DLD1 (cell line): ENCODE data around the gene GPN2.
"Not testable (repeated sequence)": the region's sequence is repeated elsewhere in the genome, so short reads cannot be mapped to it uniquely, and the experiment has no call there.

Experiments
- in situ Hi-C: cut with HindIII; loops from 2 replicates; pipeline ENCODE4 v1.10.0; 2017; ENCODE audit warnings: low sequenced_read_pairs

GPN2 gene

GRCh38 chr1:26858891-26859640, 31.0 kb downstream of the GPN2 start:
- in situ Hi-C loops = no loop called here

DNA sequence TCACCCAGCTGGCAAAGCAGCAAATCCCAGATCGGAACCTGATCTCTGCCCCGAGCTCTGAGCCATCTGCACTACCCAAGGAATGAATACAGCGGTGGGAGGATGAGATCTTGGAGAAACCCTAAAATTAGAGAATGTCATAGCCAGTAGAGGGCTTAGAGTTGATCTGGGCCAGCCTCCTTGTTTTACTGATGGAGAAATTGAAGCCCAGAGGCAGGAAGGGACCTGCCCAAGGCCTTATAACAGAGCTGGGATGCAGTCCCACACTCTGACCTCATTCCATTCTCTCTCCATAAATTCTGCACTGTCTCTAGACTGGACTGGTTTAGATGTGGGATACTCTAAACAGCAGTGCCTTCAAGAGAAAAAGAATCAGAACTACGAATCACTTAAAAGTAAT, 31.9 kb downstream of the GPN2 start:
- in situ Hi-C loops = no loop called here

GRCh38 chr1:26857473-26858060, 32.5 kb downstream of the GPN2 start:
- in situ Hi-C loops = no loop called here

DNA sequence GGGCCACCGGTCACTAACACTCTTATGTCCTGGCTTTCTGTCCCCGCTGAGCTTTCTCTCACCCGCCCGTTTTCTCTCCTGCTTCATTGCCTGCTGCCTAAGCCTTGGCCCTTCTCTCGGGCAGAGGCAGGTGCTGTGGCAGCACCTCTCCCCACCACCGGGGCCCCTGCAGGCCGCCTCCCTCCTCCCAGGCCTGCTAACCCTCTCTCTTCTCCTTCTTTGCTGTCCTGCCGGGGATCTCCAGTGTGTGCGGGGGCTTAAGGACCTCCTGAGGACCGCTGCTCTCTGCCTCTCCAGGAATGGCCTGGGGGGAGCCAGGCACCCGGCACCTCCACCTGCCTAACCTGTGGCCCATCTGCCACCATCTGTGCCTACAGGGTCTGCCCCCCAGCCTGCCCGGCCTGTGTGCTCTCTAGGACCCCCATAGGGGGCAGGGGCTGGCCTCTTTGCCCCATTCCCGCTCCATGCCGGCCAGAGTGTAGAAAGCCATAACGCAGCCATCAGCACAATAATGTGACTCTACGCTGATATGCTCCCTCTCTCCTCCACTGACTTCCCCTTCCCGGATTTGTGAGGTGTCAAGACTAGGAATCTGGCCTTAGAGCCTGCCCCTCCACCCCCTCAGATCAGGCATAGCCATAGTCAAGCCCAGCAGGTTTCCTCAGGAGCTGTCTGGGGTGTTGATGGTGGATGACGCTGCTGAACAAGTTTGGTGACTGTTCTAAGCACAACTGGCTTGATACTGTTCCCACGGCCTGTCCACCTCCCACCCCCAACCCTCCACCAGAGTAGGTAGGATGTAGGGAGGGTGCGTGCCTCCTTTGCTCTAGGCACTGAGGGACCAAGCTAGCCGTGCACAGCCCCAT, 33.2 kb downstream of the GPN2 start:
- in situ Hi-C loops = no loop called here

- in situ Hi-C loops = no loop called here
Measured at GRCh38 chr1:26856181-26856580, 33.9 kb downstream of the GPN2 start.

DNA sequence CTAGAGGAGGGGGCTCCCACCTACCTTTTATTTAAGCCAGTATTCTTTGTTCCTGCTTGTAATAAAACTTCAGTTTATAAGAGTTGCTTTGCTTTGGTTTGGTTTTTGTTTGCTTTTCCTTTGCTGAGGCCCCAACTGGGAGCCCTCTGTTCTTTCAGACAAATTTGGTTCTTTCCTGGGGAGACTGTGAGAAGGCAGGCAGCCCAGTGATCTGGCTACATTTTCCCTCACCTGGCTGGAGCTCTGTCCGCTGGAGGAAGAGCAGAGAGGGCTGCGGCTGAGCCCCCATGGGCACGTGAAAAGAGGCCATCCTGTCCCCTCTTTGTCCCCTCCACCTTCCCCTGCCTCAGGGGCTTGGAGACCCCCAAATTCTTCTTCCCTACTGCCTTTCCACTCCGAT, 34.4 kb downstream of the GPN2 start:
- in situ Hi-C loops = no loop called here

DNA sequence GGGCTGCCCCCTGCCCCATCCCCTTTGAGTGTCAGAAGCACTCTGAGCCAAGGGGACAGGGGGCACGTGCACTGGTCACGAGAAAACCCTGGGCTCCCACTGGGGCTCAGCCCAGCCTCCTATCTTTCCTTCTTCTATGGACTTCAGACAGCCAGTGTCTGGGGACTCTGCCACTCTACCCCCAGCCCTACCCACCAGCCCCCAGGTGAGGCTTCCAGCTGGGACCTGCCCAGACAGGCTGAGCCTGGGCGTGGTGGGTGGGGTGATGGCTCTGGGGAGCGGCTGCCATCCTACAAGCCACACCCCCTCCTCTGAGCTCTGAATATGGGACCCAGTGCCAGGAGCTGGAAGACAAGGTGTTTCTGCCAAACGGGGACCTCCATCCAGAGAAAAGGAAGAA, 35.2 kb downstream of the GPN2 start:
- in situ Hi-C loops = no loop called here

- in situ Hi-C loops = no loop called here
Measured at GRCh38 chr1:26853600-26853999, 36.5 kb downstream of the GPN2 start.

GRCh38 chr1:26853156-26853555, 36.9 kb downstream of the GPN2 start:
- in situ Hi-C loops = no loop called here

DNA sequence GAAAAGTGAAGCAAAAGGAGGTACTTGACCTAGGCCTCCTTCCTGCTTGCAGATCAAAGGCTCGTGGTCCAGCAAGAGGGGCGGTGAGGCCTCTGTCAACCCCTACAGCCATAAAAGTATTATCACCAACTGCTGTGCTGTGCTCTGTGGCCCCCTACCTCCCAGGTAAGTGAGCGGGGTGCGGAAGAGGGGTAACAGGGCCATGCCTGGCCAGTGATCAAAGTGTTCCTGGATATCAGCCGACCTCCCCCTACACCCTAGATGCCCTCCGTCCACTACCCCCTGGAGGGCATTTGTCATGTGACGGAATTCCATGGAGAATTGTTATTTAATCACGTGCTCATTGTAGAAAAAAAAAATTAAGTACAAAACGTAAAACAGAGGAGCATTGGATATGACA, 37.4 kb downstream of the GPN2 start:
- in situ Hi-C loops = no loop called here

DNA sequence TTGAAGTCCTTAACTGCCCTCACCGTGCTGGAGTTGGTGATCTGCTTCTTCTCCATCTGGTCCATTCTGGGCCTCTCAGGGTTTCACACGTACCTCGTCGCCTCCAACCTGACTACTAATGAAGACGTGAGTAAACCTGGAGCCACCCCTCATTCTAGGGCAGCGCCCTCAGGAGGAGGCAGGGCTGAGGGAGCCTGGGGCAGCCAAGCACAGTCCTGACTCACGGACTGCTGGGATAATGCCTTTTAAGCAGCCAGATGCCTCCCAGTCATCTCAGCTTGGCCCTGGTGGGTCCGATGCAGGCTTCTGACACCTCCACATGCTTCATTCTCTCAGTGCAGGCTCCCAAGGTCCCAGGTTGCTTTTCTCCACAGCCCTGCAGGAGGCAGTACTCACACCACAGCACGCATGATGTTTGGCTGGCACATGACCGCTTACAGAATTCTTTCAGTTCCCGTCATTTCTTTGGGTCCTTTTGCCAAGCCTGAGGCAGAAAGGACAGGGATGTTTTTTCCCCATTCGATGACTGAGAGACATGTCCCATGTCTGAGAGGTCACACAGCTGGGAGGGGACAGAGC, 38.9 kb downstream of the GPN2 start:
- in situ Hi-C loops = no loop called here

- in situ Hi-C loops = no loop called here
Measured at GRCh38 chr1:26848941-26849774, 40.9 kb downstream of the GPN2 start.

DNA sequence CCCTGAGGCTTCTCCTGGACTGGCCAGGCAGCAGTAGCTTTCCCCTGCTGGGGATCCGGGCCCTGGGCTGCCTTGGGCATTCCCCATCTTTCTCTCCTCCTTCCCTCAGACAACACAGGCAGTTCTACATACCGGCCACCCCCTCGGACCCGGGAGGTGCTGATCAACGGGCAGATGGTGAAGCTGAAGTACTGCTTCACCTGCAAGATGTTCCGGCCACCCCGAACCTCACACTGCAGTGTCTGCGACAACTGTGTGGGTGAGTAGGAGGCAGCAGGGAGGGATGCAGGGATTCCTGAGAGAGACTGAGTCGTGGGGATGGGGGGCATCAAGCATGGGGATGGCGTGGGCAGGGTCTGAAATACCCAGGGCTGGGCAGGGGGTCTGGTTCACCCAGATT, 41.6 kb downstream of the GPN2 start:
- in situ Hi-C loops = no loop called here

DNA sequence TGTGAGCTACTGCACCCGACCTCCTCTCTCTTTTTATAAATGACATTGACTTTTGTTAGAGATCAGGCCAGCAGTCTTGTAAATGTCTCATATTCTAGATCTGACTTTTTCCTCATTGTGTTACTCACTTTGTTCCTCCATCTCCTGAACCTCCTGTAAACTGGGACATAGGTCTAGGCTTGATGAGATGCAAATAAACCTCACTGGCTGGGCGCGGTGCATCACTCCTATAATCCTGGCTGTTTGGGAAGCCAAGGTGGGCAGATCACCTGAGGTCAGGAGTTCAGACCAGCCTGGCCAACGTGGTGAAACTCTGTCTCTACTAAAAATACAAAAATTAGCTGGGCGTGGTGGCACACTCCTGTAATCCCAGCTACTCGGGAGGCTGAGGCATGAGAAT, 42.3 kb downstream of the GPN2 start:
- in situ Hi-C loops = not testable (repeated sequence)

DNA sequence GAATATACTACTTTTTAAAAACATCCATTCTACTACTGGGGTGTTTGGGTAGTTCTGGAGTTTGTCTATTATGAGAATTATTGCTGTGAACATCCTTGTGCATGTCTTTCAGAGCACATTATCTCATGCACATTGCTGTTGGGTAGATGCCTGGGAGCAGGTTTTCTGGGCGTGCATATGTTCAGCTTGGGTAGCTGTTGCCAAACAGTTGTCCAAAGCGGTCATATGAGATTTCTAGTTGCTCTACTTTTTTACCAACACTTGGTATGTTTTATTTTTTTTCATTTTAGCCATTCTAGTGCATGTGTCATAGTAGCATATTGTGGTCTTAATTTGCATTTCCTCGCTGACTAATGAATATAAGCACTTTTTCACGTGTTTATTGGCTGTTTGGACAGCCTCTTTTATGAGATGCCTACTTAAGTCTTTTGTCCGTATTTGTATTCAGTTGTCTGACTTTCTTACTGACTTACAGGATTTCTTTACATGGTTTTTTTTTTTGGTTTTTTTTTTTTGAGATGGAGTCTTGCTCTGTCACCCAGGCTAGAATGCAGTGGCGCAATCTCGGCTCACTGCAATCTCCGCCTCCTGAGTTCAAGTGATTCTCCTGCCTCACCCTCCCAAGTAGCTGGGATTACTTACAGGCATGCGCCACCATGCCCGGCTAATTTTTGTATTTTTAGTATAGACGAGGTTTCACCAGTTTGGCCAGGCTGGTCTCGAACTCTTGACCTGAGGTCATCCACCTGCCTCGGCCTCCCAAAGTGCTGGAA, 45.5 kb downstream of the GPN2 start:
- in situ Hi-C loops = no loop called here

GRCh38 chr1:26839779-26840178, 50.3 kb downstream of the GPN2 start:
- in situ Hi-C loops = no loop called here

GRCh38 chr1:26839339-26839722, 50.8 kb downstream of the GPN2 start:
- in situ Hi-C loops = no loop called here

DNA sequence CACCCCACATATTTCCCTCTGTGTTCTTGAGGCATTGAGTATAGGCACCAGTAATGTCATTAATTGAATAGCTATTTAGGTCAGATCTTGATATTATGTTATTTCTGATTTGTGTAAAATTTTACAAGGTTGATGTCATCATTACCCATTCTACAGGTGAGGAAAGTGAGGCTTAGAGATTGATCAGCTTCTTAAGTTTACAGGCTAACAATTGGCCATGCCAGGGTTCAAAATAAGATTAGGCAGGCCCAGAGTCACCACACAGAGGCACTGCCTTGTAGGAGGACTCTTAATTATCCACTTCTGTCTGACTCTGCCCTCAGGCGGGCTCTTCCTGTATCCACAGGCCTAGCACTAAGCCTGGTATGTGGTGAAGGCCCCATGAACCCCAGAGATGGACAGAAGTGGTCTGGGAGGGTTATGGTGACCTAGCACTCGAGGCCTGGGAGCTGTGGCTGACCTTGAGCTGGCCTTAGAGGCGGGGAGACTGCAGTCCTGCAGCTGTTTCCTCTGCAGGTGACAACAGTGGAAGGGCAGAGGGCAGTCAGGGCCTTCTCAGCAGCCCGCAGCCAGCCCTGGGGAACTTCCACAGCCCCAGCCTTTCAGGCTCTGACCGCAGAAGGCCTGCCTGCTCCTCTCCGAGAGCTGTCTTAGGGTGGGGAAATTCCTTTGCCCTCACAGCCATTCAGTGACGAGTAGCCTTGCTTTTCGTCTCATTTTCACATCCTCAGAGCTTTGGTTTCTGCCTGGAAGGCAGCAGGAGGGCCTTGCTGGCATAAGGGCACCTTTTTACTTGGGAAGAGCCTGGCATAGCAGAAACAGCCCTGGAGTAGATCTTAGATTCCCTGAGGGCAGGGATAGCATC, 51.4 kb downstream of the GPN2 start:
- in situ Hi-C loops = no loop called here

DNA sequence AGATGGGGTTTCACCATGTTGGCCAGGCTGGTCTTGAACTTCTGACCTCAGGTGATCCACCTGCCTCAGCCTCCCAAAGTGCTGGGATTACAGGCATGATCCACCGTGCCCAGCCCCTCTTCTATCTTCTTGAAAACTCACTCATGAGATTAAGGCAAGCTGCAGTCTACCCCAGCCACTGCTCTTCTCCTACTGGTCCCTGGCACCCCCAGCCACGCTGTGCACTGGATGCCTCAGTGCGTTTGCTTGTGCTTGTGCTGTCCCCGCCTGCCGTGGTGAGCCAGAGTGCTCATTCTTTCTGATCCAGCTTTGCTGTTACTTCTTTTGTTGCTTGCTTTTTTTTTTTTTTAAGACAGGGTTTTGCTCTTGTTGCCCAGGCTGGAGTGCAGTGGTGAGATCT, 52.4 kb downstream of the GPN2 start:
- in situ Hi-C loops = not testable (repeated sequence)
